HFFc6 (cell line): Measurements from ENCODE around the gene PCP2. TPM values are rescaled to one million over a fixed set of nuclear protein-coding genes. Genes with fewer than 3 reads are reported as not detected.

Experiments used
- DNase-seq: peaks from one replicate; pipeline ENCODE4 v3.0.0-alpha.2; 2018
- H3K27ac Mint-ChIP-seq: 2 replicates; pipeline ENCODE4 v1.8.0; 2020; ENCODE audit warnings: mild to moderate bottlenecking, mixed read lengths
- H3K27me3 Mint-ChIP-seq: 2 replicates; pipeline ENCODE4 v1.8.0; 2021; ENCODE audit warnings: mild to moderate bottlenecking, moderate library complexity, mixed read lengths; ENCODE audit not compliant: insufficient read depth
- H3K36me3 Mint-ChIP-seq: 2 replicates; pipeline ENCODE4 v1.8.0; 2021; ENCODE audit warnings: low read depth, mixed read lengths
- H3K4me1 Mint-ChIP-seq: 2 replicates; pipeline ENCODE4 v1.8.0; 2020; ENCODE audit warnings: low read depth, mixed read lengths
- H3K4me3 Mint-ChIP-seq: 2 replicates; pipeline ENCODE4 v1.8.0; 2020; ENCODE audit warnings: mild to moderate bottlenecking, moderate library complexity, mixed read lengths
- H3K9me3 Mint-ChIP-seq: 2 replicates; pipeline ENCODE4 v1.8.0; 2020; ENCODE audit warnings: mild to moderate bottlenecking, mixed read lengths
- CTCF ChIP-seq: fragments of 200-600 bp; sonication (generic); IDR thresholded peaks from 2 replicates; pipeline ENCODE4 v1.5.0; 2021; ENCODE audit warnings: antibody characterized with exemption, mild to moderate bottlenecking
- total RNA-seq, 6 experiments: library from RNA; stranded (reverse); fragmentation: NEBNext Ultra II Directional; extraction: Animal tissue kit (Norgen Biotek cat#: 25700); gene quantifications; 2 replicates in 1 of 6; 3 replicates in 5 of 6; pipeline ENCODE4 v1.2.3, GENCODE V29; 2021

PCP2 gene
- total RNA-seq, 6 experiments from 2014 or later: not detected

- peaks cover 10% of the 10 kb centered on the region for H3K4me1 Mint-ChIP-seq
- DNase-seq: no peak
- H3K9me3 Mint-ChIP-seq: no peaks in the 10 kb centered on the region
- peaks cover 28% of the 10 kb centered on the region for H3K36me3 Mint-ChIP-seq
- H3K27me3 Mint-ChIP-seq: peaks cover 2% of the 10 kb centered on the region
- H3K27ac Mint-ChIP-seq: no peak overlapping the region
- no peak for TF ChIP-seq CTCF
- H3K4me3 Mint-ChIP-seq: no peak overlapping the region
Measured at GRCh38 chr19:7623725-7624603, 9.6 kb downstream of the PCP2 start.

- H3K27ac Mint-ChIP-seq: no peak overlapping the region
- TF ChIP-seq CTCF: no peak
- H3K4me3 Mint-ChIP-seq: no peak overlapping the region
- H3K9me3 Mint-ChIP-seq: no peaks in the 10 kb centered on the region
- peaks cover 2% of the 10 kb centered on the region for H3K4me1 Mint-ChIP-seq
- H3K27me3 Mint-ChIP-seq: peaks cover 2% of the 10 kb centered on the region
- H3K36me3 Mint-ChIP-seq: peaks cover 33% of the 10 kb centered on the region
- no peak for DNase-seq
Measured at GRCh38 chr19:7622933-7623685, 10.4 kb downstream of the PCP2 start.

GRCh38 chr19:7620442-7621412, 12.8 kb downstream of the PCP2 start:
- Mint-ChIP-seq H3K4me3 (no peak overlapping the region), H3K4me1 (no peaks in the 10 kb centered on the region), H3K27me3 (peaks cover 2% of the 10 kb centered on the region), H3K27ac (no peak overlapping the region), H3K36me3 (peaks cover 38% of the 10 kb centered on the region), H3K9me3 (no peaks in the 10 kb centered on the region)
- no peak for DNase-seq
- TF ChIP-seq CTCF: no peak

GRCh38 chr19:7619671-7620441, 13.7 kb downstream of the PCP2 start:
- TF ChIP-seq CTCF: no peak
- Mint-ChIP-seq H3K4me1 (no peaks in the 10 kb centered on the region), H3K27ac (no peak overlapping the region), H3K36me3 (peaks cover 38% of the 10 kb centered on the region), H3K9me3 (no peaks in the 10 kb centered on the region), H3K27me3 (peaks cover 2% of the 10 kb centered on the region), H3K4me3 (no peak overlapping the region)
- no peak for DNase-seq
